GM12875 (cell line): ENCODE data around the gene FLYWCH1.

ENCODE experiments used
- H3K4me3 ChIP-seq: one replicate; pipeline ENCODE4 v1.5.1; 2011; ENCODE audit warnings: low read depth, low read length, control low read depth
- CTCF ChIP-seq: IDR thresholded peaks from 2 replicates; pipeline ENCODE4 v1.5.1; 2011; ENCODE audit warnings: low read depth, mild to moderate bottlenecking, control low read depth, inconsistent platforms, low read length, moderate library complexity, borderline replicate concordance; ENCODE audit not compliant: insufficient read depth

The FLYWCH1 gene

GRCh38 chr16:2955438-2955778 lies 43.7 kb downstream of the FLYWCH1 start:
- H3K4me3 ChIP-seq: no peak overlapping the region
- no peak for TF ChIP-seq CTCF

- no peak for TF ChIP-seq CTCF
- no peak overlapping the region for H3K4me3 ChIP-seq
Observed at GRCh38 chr16:2955779-2956578, 44.2 kb downstream of the FLYWCH1 start.

DNA sequence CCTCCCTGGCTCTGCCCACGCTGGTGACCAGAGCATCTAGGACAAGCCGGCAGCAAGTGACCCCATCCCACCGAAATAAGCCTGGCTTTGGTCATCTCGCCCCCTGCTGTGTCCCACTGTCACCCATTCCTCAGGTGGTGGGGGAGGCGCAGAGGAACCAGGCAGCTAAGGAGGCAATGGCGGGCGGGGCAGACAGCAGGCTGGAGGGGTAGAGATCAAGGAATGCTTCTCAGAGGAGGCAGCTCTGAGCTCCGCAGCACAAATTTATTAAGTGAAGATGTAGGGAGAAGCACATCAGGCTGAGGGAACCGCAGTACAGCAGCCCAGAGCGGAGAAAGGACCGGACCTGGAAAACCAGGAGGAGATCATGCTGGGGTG lies 44.8 kb downstream of the FLYWCH1 start:
- no peak overlapping the region for H3K4me3 ChIP-seq
- no peak for TF ChIP-seq CTCF

DNA sequence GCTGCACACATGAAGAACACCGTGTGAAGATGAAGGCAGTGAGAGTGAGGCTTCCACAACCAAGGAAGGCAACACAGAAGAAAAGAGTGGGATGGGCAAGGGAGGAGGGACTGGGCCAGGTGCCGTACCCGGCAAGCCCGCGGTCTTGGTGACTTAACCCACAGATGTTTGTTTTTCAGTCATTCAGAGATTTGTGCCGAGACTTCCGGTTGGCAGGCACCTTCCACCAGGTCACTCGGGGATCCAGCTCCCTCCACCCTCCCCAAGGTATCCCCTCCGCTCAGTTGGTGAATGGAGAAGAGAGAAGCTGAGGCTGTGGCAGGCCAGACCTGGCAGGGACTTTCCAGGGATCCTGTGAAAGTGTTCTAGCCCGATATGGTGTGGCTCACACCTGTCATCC lies 47.5 kb downstream of the FLYWCH1 start:
- no peak for TF ChIP-seq CTCF
- no peak overlapping the region for H3K4me3 ChIP-seq

GRCh38 chr16:2960183-2961010 lies 48.7 kb downstream of the FLYWCH1 start:
- H3K4me3 ChIP-seq: no peak overlapping the region
- TF ChIP-seq CTCF: no peak

- peak overlapping the region; percentile 23 for H3K4me3 ChIP-seq
- TF ChIP-seq CTCF: no peak
Observed at GRCh38 chr16:2962334-2963073, 50.8 kb downstream of the FLYWCH1 start.
